Ureter (tissue), 1 donor: ENCODE data around the gene CALML5. TPM values are rescaled to one million over a fixed set of nuclear protein-coding genes. Genes with fewer than 3 reads are reported as not detected.
A peak's percentile ranks its signal among the peaks of the same experiment; 100 is the strongest.

Source experiments
- DNase-seq: peaks from one replicate; pipeline ENCODE4 v3.0.0-alpha.2; 2020; ENCODE audit warnings: low spot score
- total RNA-seq: library from RNA; stranded (reverse); gene quantifications from one replicate; pipeline ENCODE4 v1.2.4, GENCODE V29; 2023
- donor health status: DM: yes; HTN: yes; CAD: no.

Gene CALML5, protein sequence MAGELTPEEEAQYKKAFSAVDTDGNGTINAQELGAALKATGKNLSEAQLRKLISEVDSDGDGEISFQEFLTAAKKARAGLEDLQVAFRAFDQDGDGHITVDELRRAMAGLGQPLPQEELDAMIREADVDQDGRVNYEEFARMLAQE
- not detected for total RNA-seq

DNA sequence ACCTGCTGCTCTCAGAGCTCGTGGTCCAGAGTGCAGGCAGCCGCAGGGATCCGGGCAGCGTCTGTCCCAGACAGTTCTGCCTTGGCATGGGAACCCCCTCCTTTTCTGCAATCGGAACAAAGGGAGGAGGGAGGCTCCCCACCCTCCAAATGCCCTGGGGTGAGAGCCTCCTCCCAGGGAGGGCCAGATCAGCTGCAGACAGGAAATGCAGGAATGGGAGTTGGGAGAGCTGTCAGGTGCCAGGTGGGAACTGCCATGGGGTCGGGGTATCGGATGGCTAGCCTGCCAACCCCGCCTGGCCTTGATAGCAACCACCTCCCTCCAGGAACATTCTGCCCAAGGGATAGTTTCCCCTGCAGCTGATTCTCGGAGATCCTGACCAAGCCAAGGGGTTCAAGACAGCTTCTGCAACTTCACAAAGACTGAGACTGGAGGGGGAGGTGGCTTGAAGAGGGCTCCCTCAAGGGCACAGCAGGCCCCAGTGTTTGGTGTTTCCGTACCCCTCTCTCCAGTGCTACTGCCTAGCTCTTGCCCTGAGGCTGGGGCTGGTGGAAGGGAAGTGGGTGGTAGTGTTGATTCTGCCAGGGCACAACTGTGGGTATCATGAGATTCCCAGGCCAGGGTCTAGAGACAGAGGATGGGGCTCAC is at the start of gene CALML5:
Gene CALML5 (minus strand): TSS at position 78 of the 648 bp plus-strand sequence. CDS start 132 bp downstream, outside the sequence.
- DNase-seq: no peak

DNA sequence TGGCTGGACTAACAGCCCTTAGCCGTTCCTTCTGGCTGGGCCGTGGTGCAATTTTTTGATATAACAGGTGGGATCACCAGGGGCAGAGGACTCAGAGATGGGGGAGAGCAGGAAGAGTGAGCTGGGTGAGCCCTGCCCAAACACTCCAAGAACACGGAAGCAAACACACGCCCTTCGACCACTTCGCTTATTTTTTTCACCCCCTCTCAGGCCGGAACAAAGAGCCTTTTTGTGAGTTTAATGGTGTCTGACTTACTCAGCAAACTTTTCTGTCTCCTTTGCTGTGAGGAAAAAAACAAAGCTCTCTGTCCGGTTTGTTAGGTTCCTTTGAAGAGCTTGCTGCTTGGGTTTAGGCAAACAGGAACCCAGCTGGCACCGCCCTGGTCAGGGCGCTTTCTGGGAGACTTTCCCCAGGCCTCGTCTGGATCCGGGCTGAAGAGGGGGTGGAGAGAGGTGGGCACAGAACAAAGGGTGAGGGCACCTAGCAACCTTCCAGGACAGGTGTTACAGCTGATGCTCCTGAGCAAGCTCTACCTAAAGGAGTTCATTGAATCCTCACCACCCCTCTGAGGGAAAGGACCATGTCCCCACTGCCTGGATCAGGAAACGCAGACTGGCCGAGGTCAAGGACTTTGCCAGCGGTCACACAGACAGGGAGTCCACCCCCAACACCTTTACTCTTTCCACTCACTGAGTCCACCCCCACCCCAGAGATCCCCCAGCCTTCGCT is 48.7 kb upstream of the CALML5 start:
- DNase-seq: peak; percentile 67

DNA sequence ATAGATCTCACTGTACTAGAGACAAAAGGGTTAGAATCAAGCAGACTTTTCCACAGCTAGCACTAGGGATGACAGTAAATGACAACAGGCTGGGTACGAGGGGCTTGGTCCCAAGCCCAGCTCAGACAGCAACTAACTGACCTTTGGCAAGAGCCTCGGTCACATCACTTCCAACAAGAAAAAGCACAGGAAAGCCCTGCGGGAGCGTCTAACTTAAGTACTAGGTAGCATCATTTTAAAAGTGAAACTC is 48.2 kb upstream of the CALML5 start:
- DNase-seq: no peak

DNA sequence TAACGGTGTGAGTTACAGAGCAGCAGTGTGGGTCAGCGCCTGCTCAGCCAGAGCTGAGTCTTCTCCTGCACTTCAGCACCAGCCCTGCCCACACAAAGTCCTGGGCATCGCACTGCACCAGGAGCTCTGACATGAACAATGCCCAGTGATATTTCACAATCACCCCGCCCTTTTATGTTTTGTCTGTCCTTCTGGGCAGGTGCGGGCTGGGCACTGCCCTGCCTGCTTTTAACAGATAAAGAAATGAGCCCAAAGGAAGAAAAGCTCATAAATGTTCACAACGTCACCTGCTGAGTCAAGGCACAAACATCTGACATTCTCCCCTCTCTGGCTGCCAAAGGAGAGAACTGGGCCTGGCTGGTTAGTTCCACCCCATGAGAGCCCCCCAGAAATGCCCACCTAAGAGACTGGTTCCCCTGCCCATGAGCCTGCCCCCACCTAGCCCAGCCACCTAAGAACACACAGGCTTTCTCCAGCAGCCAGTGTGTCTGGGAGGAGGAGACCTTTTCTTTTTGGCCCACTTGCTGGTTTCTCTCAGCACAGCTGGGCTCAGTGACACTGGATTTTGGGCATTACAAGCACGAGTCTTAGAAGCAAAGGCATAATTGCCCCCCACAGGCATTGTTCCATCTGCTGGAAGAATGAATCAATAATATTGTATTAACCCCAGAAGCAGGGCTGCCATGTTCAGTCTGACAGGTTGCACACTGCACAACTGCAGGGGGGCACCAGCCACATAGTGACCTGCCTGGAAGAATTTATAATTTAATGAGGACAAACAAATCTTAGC is 47.7 kb upstream of the CALML5 start:
- peak; percentile 71 for DNase-seq

DNA sequence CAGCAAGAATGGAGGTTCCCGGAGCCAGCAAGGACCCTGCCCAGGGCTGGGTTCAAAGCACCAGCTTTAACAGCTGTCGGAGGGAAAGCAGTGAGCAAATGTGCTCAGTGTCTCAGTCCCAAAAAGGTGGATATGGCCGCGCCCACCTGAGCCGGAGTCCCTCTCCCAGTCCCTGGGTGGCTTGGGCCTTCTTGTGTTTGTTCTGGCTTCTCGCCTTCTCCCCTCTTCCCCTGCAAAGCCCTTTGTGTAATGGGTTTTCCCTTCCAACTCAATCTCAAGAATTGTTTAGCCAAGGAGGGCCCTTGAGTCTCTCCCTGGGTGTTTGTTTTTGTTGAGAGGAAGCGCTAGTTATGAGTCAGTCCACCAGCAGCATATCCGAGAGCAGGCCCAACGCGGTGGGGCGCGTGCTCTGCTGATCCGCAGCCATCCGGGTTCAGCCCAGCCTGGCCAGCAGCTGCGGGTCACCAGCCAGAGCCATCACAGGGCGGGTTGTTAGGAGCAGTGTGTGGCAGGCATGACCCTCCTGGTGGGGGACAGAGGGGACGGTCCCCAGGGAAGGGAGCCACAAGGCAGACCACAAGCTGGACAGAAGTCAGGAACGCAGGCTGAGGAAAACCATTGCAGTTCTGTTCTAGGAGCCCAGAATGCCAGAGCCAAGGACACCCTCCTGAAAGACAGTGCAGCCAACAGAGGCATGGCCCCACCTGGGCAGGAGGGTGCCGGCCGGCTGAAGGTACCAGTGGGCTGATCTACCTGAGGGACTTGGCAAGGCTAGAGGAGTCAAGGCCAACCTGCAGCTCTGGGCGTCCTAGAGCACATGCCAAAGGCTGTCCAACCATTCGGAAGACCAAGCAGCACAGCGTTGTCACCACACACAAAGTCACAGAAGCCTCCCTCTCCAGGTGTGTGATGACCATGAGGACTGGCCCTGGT is 46.7 kb upstream of the CALML5 start:
- peak; percentile 82 for DNase-seq

DNA sequence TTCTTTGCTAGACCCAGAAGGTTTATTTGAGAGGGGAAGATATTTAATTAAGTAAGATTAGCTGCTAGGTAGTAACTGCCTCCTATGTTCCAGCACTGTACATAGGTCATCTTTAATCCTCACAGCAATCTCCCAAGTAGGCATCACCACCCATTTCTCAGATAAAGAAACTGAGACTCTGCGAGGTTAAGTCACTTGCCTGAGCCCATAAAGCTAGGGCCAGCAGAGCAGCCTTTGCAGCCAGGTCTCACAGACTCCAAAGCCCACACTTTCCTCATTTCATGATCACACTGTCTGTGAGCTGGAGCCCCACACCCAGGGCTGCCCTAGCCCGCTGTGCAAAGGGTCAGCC is 46.0 kb upstream of the CALML5 start:
- DNase-seq: no peak

DNA sequence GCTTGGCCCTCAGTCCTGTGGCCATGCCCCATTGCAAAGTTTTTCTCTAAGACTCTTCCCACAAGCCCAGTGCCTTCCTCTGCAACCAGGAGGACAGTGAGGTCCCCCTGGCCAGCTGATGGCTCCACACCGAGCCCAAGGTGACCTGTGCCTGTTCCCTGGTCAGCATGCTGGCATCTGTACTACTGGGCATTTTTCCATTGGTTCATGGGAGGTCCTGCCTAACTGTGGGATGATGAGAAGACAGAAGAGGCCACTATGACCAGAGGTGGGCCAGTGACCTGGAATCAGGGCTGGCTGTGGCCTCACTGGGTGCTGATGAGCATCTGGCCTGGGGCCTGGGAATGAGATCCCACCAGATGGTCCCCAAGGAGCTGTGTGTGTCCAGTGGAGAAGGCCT is 45.6 kb upstream of the CALML5 start:
- DNase-seq: no peak

DNA sequence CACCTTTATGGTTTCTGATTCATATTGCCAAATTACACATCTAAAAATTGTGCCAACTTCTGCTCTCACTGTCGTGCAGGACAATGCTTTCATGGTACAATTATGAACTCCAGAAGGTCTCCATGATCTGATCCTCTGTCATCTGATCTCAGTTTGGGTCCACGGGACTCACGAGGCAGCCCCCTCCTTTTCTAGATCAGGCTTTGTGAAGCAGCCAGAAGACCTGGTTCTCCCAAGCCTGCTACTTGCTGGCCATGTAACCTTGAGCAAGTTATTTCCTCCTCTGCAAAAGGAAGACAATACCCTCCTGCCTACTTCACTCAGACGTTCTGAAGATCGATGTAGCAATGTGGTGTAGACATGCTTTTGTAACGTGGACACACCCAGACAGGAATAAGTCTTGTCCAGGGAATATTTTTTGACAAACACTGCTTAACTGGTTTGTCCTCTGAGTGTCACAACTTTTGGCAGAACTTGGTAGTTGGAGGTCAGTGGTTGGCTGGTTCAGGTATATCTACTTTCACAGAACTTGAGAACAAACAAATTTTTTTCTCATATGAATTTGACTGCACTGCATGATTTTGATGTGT is 44.9 kb upstream of the CALML5 start:
- DNase-seq: no peak

DNA sequence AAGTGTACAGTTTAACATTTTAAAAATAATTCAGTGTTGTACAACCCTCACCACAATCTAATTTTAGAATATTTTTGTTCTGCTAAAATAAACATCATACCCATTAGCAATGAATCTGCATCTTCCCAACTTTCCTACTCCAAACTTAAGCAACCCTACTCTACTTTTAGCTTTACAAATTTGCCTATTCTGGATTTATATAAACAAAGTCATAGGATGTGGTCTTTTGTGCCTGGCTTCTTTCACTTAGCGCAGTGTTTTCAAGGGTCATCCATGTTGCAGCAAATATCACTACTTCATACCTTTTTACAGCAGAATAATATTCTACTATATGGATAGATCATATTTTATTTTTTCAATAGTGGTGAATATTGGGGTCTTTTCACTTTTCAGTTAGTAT is 44.3 kb upstream of the CALML5 start:
- DNase-seq: no peak

DNA sequence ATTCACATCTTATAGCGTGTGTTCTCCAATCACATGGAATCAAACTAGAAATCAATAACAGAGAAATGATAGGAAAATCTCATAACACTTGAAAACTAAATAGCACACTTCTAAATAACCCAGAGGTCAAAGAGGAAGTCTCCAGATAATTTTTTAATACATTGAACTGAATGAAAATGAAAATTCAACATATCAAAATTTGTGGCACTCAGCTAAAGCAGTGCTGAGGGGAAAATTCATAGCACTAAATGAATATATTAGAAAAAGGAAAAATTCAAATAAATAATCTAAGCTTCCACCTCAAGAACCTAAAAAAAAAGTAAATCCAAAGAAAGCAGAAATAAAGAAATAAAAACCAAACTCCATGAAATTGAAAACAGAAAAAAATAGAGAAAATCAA is 42.7 kb upstream of the CALML5 start:
- DNase-seq: no peak

DNA sequence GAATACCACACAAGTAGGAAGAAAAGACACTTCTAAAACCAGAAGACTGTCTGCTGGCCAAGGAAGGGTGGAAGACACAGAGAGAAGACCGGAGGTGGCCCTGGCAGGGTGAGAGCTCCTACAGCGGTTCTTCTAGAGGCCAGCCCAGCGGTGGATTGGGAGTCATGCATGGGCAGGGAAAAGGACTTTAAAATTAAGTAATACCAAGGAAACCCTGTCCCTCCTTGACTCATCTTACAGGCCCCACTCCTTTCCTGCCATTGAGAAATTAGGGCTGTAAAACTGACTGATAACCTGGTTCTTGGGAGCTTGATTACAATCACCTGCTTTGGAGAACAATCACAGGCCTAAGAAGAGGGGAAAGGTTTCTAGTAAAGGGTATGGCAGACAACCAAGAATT is 41.5 kb upstream of the CALML5 start:
- no peak for DNase-seq

DNA sequence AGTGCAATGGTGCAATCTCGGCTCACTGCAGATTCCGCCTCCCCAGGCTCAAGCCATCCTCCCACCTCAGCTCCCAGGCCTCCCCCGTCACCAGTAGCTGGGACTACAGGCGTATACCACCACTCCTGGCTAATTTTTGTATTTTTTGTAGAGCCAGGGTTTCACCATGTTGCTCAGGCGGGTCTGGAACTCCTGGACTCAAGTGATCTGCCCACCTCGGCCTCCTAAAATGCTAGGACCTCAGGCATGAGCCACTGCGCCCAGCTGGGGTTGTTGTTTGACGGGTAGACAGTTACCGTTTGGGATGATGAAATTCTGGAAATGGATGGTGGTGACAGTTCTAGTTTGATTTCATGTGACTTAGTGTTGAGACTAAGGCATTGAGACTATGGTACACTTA is 40.7 kb upstream of the CALML5 start:
- DNase-seq: no peak

DNA sequence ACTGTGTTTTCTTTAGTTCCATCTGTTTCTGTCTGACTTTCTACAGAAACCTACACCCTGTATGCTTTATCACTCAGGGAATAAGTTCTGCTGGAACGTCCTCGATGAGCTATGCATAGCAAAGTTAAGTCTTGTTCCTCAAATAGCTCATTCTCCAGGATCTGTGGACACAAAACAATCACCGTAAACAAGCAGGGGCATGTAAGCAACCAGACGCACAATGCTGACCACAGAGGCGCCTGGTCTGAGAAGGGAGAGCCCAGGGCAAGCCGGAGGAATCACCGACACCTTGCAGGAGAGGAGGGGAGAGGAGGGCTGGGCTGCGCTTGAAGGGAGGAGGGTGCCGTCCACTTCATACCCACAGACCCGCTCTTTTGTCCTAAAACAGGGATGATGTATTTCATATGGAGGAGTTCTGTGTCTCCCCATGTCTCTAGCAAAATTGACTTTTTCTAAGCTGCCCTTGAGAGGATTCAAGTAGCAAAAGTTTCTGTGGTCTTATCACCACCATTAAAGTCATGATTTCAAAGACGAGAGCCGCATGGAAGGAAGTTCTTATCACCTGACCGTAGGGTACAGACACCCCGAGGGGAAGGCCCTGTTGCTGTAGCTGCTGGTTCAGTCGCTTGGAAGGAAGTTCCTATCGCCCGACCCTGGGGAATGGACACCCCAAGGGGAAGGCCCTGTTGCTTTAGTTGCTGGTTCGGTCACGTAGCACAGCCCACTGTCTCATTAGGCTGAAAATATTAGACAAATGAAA is 39.7 kb upstream of the CALML5 start:
- DNase-seq: no peak

DNA sequence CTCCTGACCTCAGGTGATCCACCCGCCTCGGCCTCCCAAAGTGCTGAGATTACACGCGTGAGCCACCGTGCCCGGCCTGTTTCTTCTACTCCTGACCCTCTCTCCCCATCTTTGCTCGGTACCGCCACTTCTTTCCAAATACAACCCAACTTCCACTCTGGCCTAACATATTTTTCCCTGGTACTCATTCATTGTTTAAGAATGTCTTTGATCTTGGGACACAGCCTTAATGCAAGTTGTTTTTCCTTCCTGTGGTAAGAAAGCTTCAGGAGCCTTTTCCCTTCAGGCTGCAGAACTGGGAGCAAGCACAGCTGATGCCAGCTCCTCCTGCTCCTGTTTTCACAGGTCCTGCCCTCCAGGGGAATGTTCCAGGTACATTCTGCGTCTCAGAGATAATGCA is 39.1 kb upstream of the CALML5 start:
- no peak for DNase-seq

DNA sequence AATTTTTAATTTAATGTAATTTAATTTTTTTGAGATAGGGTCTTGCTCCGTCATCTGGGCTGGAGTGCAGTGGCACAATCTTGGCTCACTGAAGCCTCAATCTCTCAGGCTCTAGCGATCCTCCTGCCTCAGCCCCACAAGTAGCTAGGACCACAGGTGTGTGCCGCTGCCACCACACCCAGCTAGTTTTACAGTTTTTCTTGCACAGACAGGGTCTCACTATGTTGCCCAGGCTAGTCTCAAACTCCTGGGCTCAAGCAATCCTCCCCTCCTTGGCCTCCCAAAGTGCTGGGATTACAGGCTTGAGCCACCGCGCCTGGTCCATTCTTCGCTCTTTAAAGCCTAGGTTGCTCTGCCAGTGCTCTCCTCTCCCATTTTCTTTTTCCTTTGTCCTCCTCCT is 38.3 kb upstream of the CALML5 start:
- no peak for DNase-seq

DNA sequence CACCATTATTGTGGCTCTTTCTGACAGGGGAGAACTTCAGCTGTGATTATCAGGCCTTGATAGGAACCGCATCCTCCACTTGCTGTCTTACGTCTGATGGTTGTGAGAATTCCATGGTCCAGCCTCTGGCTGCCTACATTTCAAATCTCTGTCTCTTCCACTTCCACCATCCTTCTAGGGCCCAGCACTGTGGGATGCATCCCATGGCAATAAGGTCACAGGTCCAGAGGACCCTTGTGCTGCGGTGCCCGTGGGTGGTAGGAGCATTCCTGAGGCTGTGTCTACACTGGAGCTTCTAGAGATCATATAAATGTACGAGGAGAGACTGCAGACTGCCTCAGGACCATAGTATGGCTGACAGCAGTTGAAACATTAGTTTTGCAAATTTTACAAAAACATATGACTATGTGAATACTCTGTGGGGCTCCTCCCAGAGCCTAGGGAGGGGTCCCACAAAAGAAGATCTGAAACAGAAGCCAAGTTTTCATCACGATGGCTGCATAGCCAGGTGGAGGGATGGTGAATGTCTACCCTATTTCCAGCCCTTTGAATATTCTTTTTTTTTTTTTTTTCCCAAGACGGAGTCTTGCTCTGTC is 37.2 kb upstream of the CALML5 start:
- DNase-seq: no peak

DNA sequence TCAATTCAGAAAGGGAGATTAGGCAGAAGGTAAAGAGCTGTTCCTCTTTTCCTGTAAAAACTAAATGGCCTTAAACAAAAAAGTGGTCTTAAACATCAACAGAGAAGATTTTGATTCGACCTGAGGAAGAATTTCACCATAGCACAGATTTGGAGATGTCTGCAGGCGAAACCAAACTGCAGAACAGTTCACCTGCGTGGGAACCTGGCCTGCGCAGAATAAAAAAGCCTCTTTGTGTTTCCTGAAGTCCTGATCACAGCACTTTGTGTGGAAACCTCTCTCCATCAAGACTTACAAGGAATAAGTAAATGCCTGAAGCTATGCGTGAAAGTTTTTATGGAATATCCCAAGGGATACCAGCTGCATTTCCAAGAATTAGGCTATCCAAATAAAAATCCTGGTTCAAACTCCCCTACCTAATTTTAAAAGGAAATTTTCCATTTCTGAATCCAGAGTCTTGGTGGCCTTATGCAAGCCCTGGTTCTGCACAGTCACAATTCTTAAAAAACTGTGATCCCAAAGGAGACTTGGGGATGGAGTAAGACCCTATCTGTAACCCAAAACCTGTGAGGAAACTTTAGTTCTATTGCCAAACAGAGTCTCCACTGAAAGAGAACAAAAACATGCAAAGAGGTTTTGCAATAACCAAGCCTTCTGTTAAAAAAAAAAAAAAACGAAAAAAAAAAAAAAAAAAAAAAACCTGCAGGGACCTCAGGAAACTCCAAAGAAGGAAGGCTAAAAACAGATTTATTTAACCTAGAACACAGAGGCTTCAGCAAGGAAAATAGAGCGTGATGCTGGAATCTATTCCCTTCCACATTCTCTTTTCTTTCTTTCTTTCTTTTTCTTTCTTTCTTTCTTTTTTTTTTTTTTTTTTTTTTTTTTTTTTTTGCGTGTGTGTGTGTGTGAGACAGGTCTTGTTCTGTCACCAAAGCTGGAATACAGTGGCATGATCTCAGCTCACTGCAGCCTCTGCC is 35.8 kb upstream of the CALML5 start:
- DNase-seq: no peak

DNA sequence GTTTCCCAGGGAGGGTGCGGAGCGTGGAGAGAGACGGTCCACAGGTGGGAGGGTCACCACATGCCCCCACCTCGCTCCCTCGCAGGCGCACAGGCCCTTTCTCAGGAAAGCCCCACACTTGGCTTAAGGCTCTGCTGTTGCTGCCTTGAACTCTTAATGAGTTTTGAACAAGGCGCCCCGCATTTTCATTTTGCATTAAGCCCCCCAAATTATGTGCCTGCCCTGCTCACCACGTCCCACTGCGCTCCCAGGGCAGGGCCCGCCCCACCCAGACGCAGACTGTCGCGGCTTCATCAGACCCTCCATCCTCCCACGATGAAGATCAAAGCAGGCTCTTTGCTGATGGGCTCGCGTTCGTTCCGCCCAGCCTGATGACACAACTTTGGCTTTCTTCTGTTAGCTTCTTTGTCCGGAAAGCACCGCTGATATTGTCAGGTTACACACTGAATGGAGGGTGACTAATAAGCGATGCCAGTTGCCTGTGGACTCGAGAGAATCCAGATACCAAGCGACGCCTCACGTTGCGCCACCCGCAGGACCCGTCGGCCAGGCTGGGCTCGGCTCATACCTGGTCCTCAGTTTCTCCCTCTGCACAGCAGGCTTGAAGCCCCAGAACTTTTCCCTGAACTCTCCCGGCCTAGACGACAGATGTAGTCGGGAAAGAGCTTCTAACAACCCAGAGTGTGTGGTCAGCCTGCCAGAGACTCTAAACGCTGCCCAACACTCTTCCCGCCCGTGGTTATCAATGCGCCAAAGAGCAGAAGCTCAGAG is 34.9 kb upstream of the CALML5 start:
- DNase-seq: no peak
